SK-N-SH (cell line): ENCODE measurements around the gene RBM17. TPM values are rescaled to one million over a fixed set of nuclear protein-coding genes. Genes with fewer than 3 reads are reported as not detected.

Experiments used
- CTCF ChIA-PET: fragments of 300-600, 350-600 bp; formaldehyde crosslinking; extraction: SDS; loops from one replicate; lab custom pipeline; 2021; lab: Yijun Ruan, JAX
- POLR2A ChIA-PET: fragments of 350-600 bp; sonication (Branson Sonifier 250); formaldehyde crosslinking; extraction: SDS; loops from one replicate; lab custom pipeline; 2020; ENCODE audit warnings: antibody characterized with exemption, inconsistent platforms; lab: Yijun Ruan, JAX
- DNase-seq: peaks from one replicate; pipeline ENCODE4 v3.0.0; 2012
- H2AFZ ChIP-seq: fragments of 200-600 bp; sonication (generic); 2 replicates; pipeline ENCODE4 v1.8.1; 2016; ENCODE audit warnings: antibody characterized with exemption, mild to moderate bottlenecking, low read depth
- H3F3A ChIP-seq: fragments of 200-600 bp; sonication (generic); replicated peaks from 2 replicates; pipeline ENCODE3; 2016; ENCODE audit warnings: antibody characterized with exemption, mild to moderate bottlenecking; ENCODE audit not compliant: insufficient read depth
- H3K27ac ChIP-seq, 2 experiments: fragments of 200-500 bp in 1 of 2; fragments of 200-600 bp in 1 of 2; sonication (Bioruptor generic) in 1 of 2; sonication (generic), shearing (Covaris generic) in 1 of 2; 2 replicates each; pipeline versions ENCODE4 v1.5.1 to v1.6.1; 2014 to 2016; ENCODE audit warnings: low read depth in 2 of 2, inconsistent platforms in 1 of 2, low read length in 1 of 2, mild to moderate bottlenecking in 1 of 2, mixed read lengths in 1 of 2
- H3K27me3 ChIP-seq: fragments of 200-600 bp; sonication (generic), shearing (Covaris generic); 2 replicates; pipeline ENCODE4 v1.6.1; 2016; ENCODE audit warnings: mixed run types; ENCODE audit not compliant: insufficient read depth
- H3K36me3 ChIP-seq, 2 experiments: fragments of 200-500 bp in 1 of 2; fragments of 200-600 bp in 1 of 2; sonication (Bioruptor generic) in 1 of 2; sonication (generic) in 1 of 2; replicated peaks in 1 of 2; 2 replicates each; pipeline versions ENCODE3 to v1.5.1; 2014 to 2016; ENCODE audit warnings: low read length in 1 of 2, mild to moderate bottlenecking in 1 of 2; ENCODE audit not compliant: insufficient read depth in 2 of 2, control insufficient read depth in 1 of 2
- H3K4me1 ChIP-seq, 2 experiments: fragments of 200-500 bp in 1 of 2; fragments of 200-600 bp in 1 of 2; sonication (Bioruptor generic) in 1 of 2; sonication (generic), shearing (Covaris generic) in 1 of 2; 2 replicates each; pipeline versions ENCODE4 v1.5.1 to v1.6.1; 2014 to 2016; ENCODE audit warnings: low read depth in 1 of 2, low read length in 1 of 2, mixed run types in 1 of 2; ENCODE audit not compliant: insufficient read depth in 2 of 2, control insufficient read depth in 1 of 2
- H3K4me2 ChIP-seq: fragments of 200-600 bp; sonication (generic), shearing (Covaris generic); 2 replicates; pipeline ENCODE4 v1.6.1; 2017; ENCODE audit warnings: mixed run types
- H3K4me3 ChIP-seq, 2 experiments: fragments of 200-500 bp in 1 of 2; fragments of 200-600 bp in 1 of 2; sonication (Bioruptor generic) in 1 of 2; sonication (generic), shearing (Covaris generic) in 1 of 2; 2 replicates each; pipeline versions ENCODE4 v1.5.1 to v1.8.1; 2014 to 2016; ENCODE audit warnings: low read depth in 2 of 2, inconsistent platforms in 1 of 2, low read length in 1 of 2, mild to moderate bottlenecking in 1 of 2, mixed read lengths in 1 of 2, moderate library complexity in 1 of 2
- H3K79me2 ChIP-seq: fragments of 200-600 bp; sonication (generic); 2 replicates; pipeline ENCODE4 v1.8.1; 2017; ENCODE audit warnings: mild to moderate bottlenecking; ENCODE audit not compliant: insufficient read depth
- H3K9ac ChIP-seq: fragments of 200-600 bp; sonication (generic); 2 replicates; pipeline ENCODE4 v1.6.1; 2017; ENCODE audit warnings: mixed run types
- H3K9me2 ChIP-seq: fragments of 200-600 bp; sonication (generic); 2 replicates; pipeline ENCODE4 v1.6.1; 2017; ENCODE audit warnings: mixed run types
- H3K9me3 ChIP-seq: fragments of 200-600 bp; sonication (generic); 2 replicates; pipeline ENCODE4 v1.6.1; 2017; ENCODE audit warnings: mixed run types, mild to moderate bottlenecking, moderate library complexity
- H4K20me1 ChIP-seq: fragments of 200-600 bp; sonication (generic); 2 replicates; pipeline ENCODE4 v1.6.1; 2017; ENCODE audit warnings: mild to moderate bottlenecking, mixed run types; ENCODE audit not compliant: insufficient read depth
- CHD2 ChIP-seq: fragments of 150-350 bp; IDR thresholded peaks from 2 replicates; pipeline ENCODE4 v1.6.1; 2018; ENCODE audit warnings: low read length; ENCODE audit not compliant: partially characterized antibody
- CTCF ChIP-seq: fragments of 200-600 bp; sonication (generic); IDR thresholded peaks from 2 replicates; pipeline ENCODE4 v1.6.1; 2017; ENCODE audit warnings: antibody characterized with exemption, mild to moderate bottlenecking, moderate library complexity
- FOXJ3 ChIP-seq: sonication (generic); formaldehyde crosslinking; IDR thresholded peaks from 2 replicates; pipeline ENCODE4 v1.5.1; 2020; ENCODE audit warnings: mild to moderate bottlenecking, missing genetic modification reagents
- FOXM1 ChIP-seq: IDR thresholded peaks from 2 replicates; pipeline ENCODE4 v1.4.0; 2012; ENCODE audit warnings: low read depth, mild to moderate bottlenecking
- GATA2 ChIP-seq: sonication (generic); formaldehyde crosslinking; IDR thresholded peaks from 2 replicates; pipeline ENCODE4 v1.5.0; 2020; ENCODE audit warnings: mild to moderate bottlenecking, missing genetic modification reagents
- MEF2A ChIP-seq: IDR thresholded peaks from 2 replicates; pipeline ENCODE4 v1.4.0; 2012; ENCODE audit warnings: low read depth, borderline replicate concordance
- MXI1 ChIP-seq: IDR thresholded peaks from 2 replicates; pipeline ENCODE4 v1.6.1; 2012; ENCODE audit warnings: mild to moderate bottlenecking, low read depth, low read length, improper control_type of control experiment
- PBX3 ChIP-seq: IDR thresholded peaks from 2 replicates; pipeline ENCODE4; 2012
- RCOR1 ChIP-seq: fragments of 150-350 bp; IDR thresholded peaks from 2 replicates; pipeline ENCODE4 v1.6.1; 2017; ENCODE audit warnings: antibody characterized with exemption, low read length
- RFX5 ChIP-seq: IDR thresholded peaks from 2 replicates; pipeline ENCODE4 v1.6.1; 2012; ENCODE audit warnings: mild to moderate bottlenecking, improper control_type of control experiment, low read length
- RXRA ChIP-seq: IDR thresholded peaks from 2 replicates; pipeline ENCODE4 v1.4.0; 2012; ENCODE audit warnings: low read depth, mild to moderate bottlenecking, borderline replicate concordance
- SMC3 ChIP-seq: IDR thresholded peaks from 2 replicates; pipeline ENCODE4 v1.6.1; 2012; ENCODE audit warnings: low read depth, low read length, improper control_type of control experiment
- ZBTB33 ChIP-seq: IDR thresholded peaks from 2 replicates; pipeline ENCODE4 v1.4.0; 2012; ENCODE audit warnings: low read depth, borderline replicate concordance
- WGBS: methylation state at CpG from one replicate; pipeline ENCODE4 v1.1.6; 2017; ENCODE audit warnings: low lambda C conversion rate; 5-methylcytosine and 5-hydroxymethylcytosine counted together
- polyA plus RNA-seq, 3 experiments: library from polyadenylated mRNA; depleted of rRNA; stranded (reverse); fragments of >200 nt; gene quantifications; 2 replicates each; pipeline ENCODE4 v1.2.3, GENCODE V29; 2012
- TF ChIP-seq, protein P1 (sequence below): fragments of 150-350 bp; IDR thresholded peaks from 2 replicates; pipeline ENCODE4 v1.6.1; 2017; ENCODE audit warnings: antibody characterized with exemption, low read length, low read depth, borderline replicate concordance
- TF ChIP-seq, protein P2 (sequence below): IDR thresholded peaks from 2 replicates; pipeline ENCODE4 v1.4.0; 2012; ENCODE audit warnings: low read depth, borderline replicate concordance

Gene RBM17
- polyA plus RNA-seq, 1 of the 3 experiments (the other 2 are of a cell fraction), result 32.6 TPM

- no peak overlapping the region for H3K4me2 ChIP-seq
- H3K27ac ChIP-seq, result no peak overlapping the region
- H3K4me1 ChIP-seq, result no peaks in the 10 kb centered on the region; a peak in 1 of 4 replicates
- no peaks in the 10 kb centered on the region for H3K79me2 ChIP-seq
- H3K9me2 ChIP-seq, result no peaks in the 10 kb centered on the region
- no peak overlapping the region for H3K4me3 ChIP-seq
- 46% methylated on average over 4 of the region's 4 CpGs for WGBS
- no peak overlapping the region for H2AFZ ChIP-seq
- H3K9ac ChIP-seq, result no peak overlapping the region
- TF ChIP-seq FOXM1 (no peak), MEF2A (no peak), RXRA (no peak), PBX3 (no peak), CHD2 (no peak), RCOR1 (no peak), CTCF (no peak), ZBTB33 (no peak), RFX5 (no peak), FOXJ3 (CRISPR knock-in tag) (no peak), SMC3 (no peak), MXI1 (no peak), GATA2 (CRISPR knock-in tag) (no peak)
- TF ChIP-seq, protein P1, sequence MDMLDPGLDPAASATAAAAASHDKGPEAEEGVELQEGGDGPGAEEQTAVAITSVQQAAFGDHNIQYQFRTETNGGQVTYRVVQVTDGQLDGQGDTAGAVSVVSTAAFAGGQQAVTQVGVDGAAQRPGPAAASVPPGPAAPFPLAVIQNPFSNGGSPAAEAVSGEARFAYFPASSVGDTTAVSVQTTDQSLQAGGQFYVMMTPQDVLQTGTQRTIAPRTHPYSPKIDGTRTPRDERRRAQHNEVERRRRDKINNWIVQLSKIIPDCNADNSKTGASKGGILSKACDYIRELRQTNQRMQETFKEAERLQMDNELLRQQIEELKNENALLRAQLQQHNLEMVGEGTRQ, result no peak
- TF ChIP-seq, protein P2, sequence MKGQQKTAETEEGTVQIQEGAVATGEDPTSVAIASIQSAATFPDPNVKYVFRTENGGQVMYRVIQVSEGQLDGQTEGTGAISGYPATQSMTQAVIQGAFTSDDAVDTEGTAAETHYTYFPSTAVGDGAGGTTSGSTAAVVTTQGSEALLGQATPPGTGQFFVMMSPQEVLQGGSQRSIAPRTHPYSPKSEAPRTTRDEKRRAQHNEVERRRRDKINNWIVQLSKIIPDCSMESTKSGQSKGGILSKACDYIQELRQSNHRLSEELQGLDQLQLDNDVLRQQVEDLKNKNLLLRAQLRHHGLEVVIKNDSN, result no peak
- no peak for DNase-seq
- no peaks in the 10 kb centered on the region for H3F3A ChIP-seq
- CTCF ChIA-PET, result no interaction called here
- peaks cover 42% of the 10 kb centered on the region for H3K27me3 ChIP-seq
- H3K9me3 ChIP-seq, result no peaks in the 10 kb centered on the region
- POLR2A ChIA-PET, result no interaction called here
- H4K20me1 ChIP-seq, result no peaks in the 10 kb centered on the region
- no peaks in the 10 kb centered on the region for H3K36me3 ChIP-seq
Measured at GRCh38 chr10:6079044-6079443, 9.8 kb upstream of the RBM17 start.
